B cell (primary cell): ENCODE measurements around the gene S100A1. TPM values are rescaled to one million over a fixed set of nuclear protein-coding genes. Genes with fewer than 3 reads are reported as not detected.

ENCODE experiments used
- ATAC-seq: fragments of 200-7000 bp; cut with Tn5 transposase; one replicate; pipeline ENCODE4 v1.10.0; 2021; ENCODE audit warnings: low read depth, mild to moderate bottlenecking, moderate number of reproducible peaks, moderate library complexity
- CTCF ChIA-PET: fragments of 350-600 bp; sonication (Branson Sonifier 250); formaldehyde crosslinking; loops from one replicate; lab custom pipeline; 2021; ENCODE audit warnings: antibody characterized with exemption, inconsistent platforms; lab: Charles Lee
- POLR2A ChIA-PET: fragments of 350-600 bp; sonication (Branson Sonifier 250); formaldehyde crosslinking; loops from one replicate; lab custom pipeline; 2021; ENCODE audit warnings: antibody characterized with exemption; lab: Charles Lee
- DNase-seq: peaks from one replicate; pipeline ENCODE4 v3.0.0; 2013
- H2AFZ ChIP-seq: 2 replicates; pipeline ENCODE4 v1.6.1; 2012; ENCODE audit warnings: mild to moderate bottlenecking, low read depth, low read length; ENCODE audit not compliant: insufficient read depth, poor library complexity, severe bottlenecking
- H3K27ac ChIP-seq, 2 donors: 1 replicate in 1 of 2; 2 replicates in 1 of 2; pipeline ENCODE4 v1.5.1; 2012 to 2013; ENCODE audit warnings: low read length in 2 of 2, mild to moderate bottlenecking in 2 of 2, moderate library complexity in 1 of 2
- H3K27me3 ChIP-seq, 4 experiments: fragments of 200-600 bp in 1 of 4; sonication (generic) in 1 of 4; replicated peaks in 1 of 4; 1 replicate in 2 of 4; 2 replicates in 2 of 4; pipeline versions ENCODE4 v1.6.1 to v1.7.0; 2013 to 2016; ENCODE audit warnings: low read length in 3 of 4, mild to moderate bottlenecking in 2 of 4, mixed read lengths in 1 of 4, moderate library complexity in 1 of 4; ENCODE audit not compliant: insufficient read depth in 4 of 4, control insufficient read depth in 3 of 4; ENCODE audit errors: control extremely low read depth in 1 of 4
- H3K36me3 ChIP-seq, 2 experiments: replicated peaks in 1 of 2; 1 replicate in 1 of 2; 2 replicates in 1 of 2; pipeline versions ENCODE4 v1.6.1 to v1.7.1; 2013; ENCODE audit warnings: low read length in 1 of 2; ENCODE audit not compliant: insufficient read depth in 2 of 2, control insufficient read depth in 1 of 2; ENCODE audit errors: control extremely low read depth in 1 of 2, extremely low read depth in 1 of 2
- H3K4me1 ChIP-seq, 2 donors: fragments of 200-600 bp in 1 of 2; sonication (generic) in 1 of 2; 1 replicate in 1 of 2; 2 replicates in 1 of 2; pipeline versions ENCODE4 v1.5.1 to v1.6.1; 2013 to 2017; ENCODE audit warnings: low read length in 2 of 2; ENCODE audit not compliant: control insufficient read depth in 2 of 2, insufficient read depth in 2 of 2
- H3K4me2 ChIP-seq: replicated peaks from 2 replicates; pipeline ENCODE3; 2012; ENCODE audit warnings: mild to moderate bottlenecking, low read depth, low read length; ENCODE audit not compliant: poor library complexity, severe bottlenecking
- H3K4me3 ChIP-seq, 5 experiments: fragments of 200-600 bp in 1 of 5; sonication (generic) in 1 of 5; 1 replicate in 3 of 5; 2 replicates in 2 of 5; pipeline versions ENCODE4 v1.5.1 to v1.7.0; 2011 to 2016; ENCODE audit warnings: low read length in 4 of 5, mild to moderate bottlenecking in 4 of 5, low read depth in 2 of 5, control low read depth in 1 of 5, moderate library complexity in 1 of 5; ENCODE audit not compliant: insufficient read depth in 1 of 5; ENCODE audit errors: control extremely low read depth in 1 of 5, extremely low read depth in 1 of 5
- H3K79me2 ChIP-seq: fragments of 200-600 bp; sonication (generic); one replicate; pipeline ENCODE4 v1.6.0; 2016; ENCODE audit warnings: low read length; ENCODE audit not compliant: control insufficient read depth, insufficient read depth
- H3K9ac ChIP-seq: fragments of 200-600 bp; sonication (generic); 2 replicates; pipeline ENCODE4 v1.6.1; 2017; ENCODE audit warnings: mild to moderate bottlenecking, low read length, moderate library complexity
- H3K9me3 ChIP-seq, 3 donors: one replicate each; pipeline versions ENCODE4 v1.6.1 to v1.7.1; 2013; ENCODE audit warnings: low read length in 2 of 3; ENCODE audit not compliant: control insufficient read depth in 2 of 3, insufficient read depth in 1 of 3; ENCODE audit errors: control extremely low read depth in 1 of 3
- H4K20me1 ChIP-seq: 2 replicates; pipeline ENCODE4 v1.6.0; 2012; ENCODE audit warnings: mild to moderate bottlenecking, low read length; ENCODE audit not compliant: insufficient read depth, control insufficient read depth, poor library complexity, severe bottlenecking
- H3K27ac Mint-ChIP-seq: one replicate; pipeline ENCODE4 v1.8.0; 2021; ENCODE audit warnings: mixed read lengths
- H3K27me3 Mint-ChIP-seq: one replicate; pipeline ENCODE4 v1.8.0; 2021; ENCODE audit warnings: mixed read lengths
- H3K4me1 Mint-ChIP-seq: one replicate; pipeline ENCODE4 v1.8.0; 2021; ENCODE audit warnings: mixed read lengths
- H3K4me3 Mint-ChIP-seq: one replicate; pipeline ENCODE4 v1.8.0; 2021; ENCODE audit warnings: mixed read lengths
- H3K9me3 Mint-ChIP-seq: one replicate; pipeline ENCODE4 v1.8.0; 2022; ENCODE audit warnings: mixed read lengths; ENCODE audit not compliant: insufficient read depth
- CTCF ChIP-seq: fragments of 200-600 bp; IDR thresholded peaks from one replicate; pipeline ENCODE4 v1.8.0; 2022; ENCODE audit warnings: antibody characterized with exemption, mild to moderate bottlenecking
- EZH2 ChIP-seq: IDR thresholded peaks from 2 replicates; pipeline ENCODE4 v1.6.1; 2012; ENCODE audit warnings: borderline replicate concordance, low read depth, mild to moderate bottlenecking, moderate library complexity, low read length; ENCODE audit not compliant: insufficient read depth, poor library complexity, severe bottlenecking
- WGBS: methylation state at CpG from one replicate; pipeline ENCODE4 v1.1.5; 2013; ENCODE audit warnings: missing lambda C conversion rate; ENCODE audit not compliant: insufficient coverage; 5-methylcytosine and 5-hydroxymethylcytosine counted together
- intact Hi-C: fragments of 100-400 bp; cut with micrococcal nuclease; formaldehyde crosslinking; loops from one replicate; pipeline ENCODE4 v1.10.0; 2022
- polyA plus RNA-seq: library from polyadenylated mRNA; depleted of rRNA; stranded (reverse); fragments of >200 nt; gene quantifications from 2 replicates; pipeline ENCODE4 v1.2.3, GENCODE V29; 2012
- total RNA-seq, 2 donors: library from RNA; stranded (reverse); fragments of 120-200 nt in 1 of 2; gene quantifications; 1 replicate in 1 of 2; 2 replicates in 1 of 2; pipeline versions ENCODE4 v1.2.3 to v1.2.4, GENCODE V29; 2013 to 2022

Gene S100A1
- total and polyA plus RNA-seq, 2 donors (not counting 1 experiment from before 2014, with no cell fraction given) = not detected

DNA sequence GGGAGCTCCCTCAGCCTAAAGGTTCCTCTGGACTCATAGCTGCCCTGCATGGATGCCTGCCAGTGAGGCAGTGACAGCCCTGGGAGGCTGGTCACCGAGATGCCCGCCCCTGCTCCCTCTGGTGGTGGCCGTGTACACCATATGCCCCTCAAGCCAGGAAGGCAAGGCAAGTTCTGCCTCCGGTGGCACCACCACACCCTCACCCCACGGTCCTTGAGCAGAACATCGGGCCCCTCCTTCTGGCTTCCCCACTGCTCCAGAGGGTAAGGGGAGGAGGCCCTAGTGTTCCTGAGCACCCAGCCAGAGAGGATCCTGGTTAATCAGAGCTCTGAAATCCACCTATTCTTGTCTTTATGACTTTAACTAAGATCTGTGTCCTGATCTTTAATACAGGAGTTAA lies 10.6 kb upstream of the S100A1 start:
- H3K27me3 Mint-ChIP-seq = no peaks in the 10 kb centered on the region

DNA sequence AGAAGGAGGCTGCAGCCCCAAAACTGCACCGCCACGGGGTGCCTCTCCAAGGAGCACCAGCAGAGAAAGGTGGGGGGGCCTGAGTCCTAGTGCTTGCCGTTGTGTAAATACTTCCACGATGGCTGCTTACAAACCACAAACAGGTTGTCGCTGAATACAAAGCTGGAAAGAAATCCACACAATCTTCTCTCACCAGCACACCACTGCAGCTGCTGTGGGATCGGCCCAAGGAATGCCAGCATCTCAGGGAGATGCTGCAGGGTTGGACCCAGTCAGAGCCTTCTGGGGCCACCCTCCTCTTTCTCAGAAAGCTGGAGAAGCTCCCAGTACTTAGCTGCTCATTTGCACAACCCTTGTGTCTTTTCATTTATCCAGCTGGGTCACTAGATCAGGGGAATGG lies 9.1 kb upstream of the S100A1 start:
- Mint-ChIP-seq H3K9me3 (no peaks in the 10 kb centered on the region), H3K4me3 (no peak overlapping the region), H3K27ac (no peak overlapping the region), H3K27me3 (no peaks in the 10 kb centered on the region), H3K4me1 (peaks cover 7% of the 10 kb centered on the region)
- Histone ChIP-seq H3K9me3 (no peaks in the 10 kb centered on the region), H2AFZ (no peak overlapping the region), H3K27ac (no peak overlapping the region), H4K20me1 (no peaks in the 10 kb centered on the region), H3K79me2 (no peaks in the 10 kb centered on the region), H3K9ac (no peak overlapping the region), H3K36me3 (no peaks in the 10 kb centered on the region), H3K27me3 (no peaks in the 10 kb centered on the region), H3K4me1 (peaks cover 10% of the 10 kb centered on the region in 2 donors), H3K4me3 (no peak overlapping the region), H3K4me2 (no peak overlapping the region)
- intact Hi-C loops = no loop called here
- DNase-seq (no peak), ATAC-seq (no peak)
- WGBS = 98% methylated on average over 6 of the region's 6 CpGs
- no peak for TF ChIP-seq EZH2
- no peak for TF ChIP-seq CTCF
- CTCF ChIA-PET = no interaction called here
- POLR2A ChIA-PET = interaction anchor here (0.7 kb wide), 1 partner anchor 24 kb away, joined by 3 read pairs; no protein-coding TSS in a partner anchor

More for the DNA sequence above, 10.6 kb upstream of the S100A1 start:
- H3K9me3 ChIP-seq = no peaks in the 10 kb centered on the region
- TF ChIP-seq EZH2 = no peak
- TF ChIP-seq CTCF = no peak
- H3K4me3 Mint-ChIP-seq = no peak overlapping the region
- no peaks in the 10 kb centered on the region for H3K9me3 Mint-ChIP-seq
- H3K27ac ChIP-seq = no peak overlapping the region
- intact Hi-C loops = no loop called here
- H3K27ac Mint-ChIP-seq = no peak overlapping the region
- H3K4me1 Mint-ChIP-seq = peaks cover 1% of the 10 kb centered on the region
- no peaks in the 10 kb centered on the region for H3K36me3 ChIP-seq
- peaks cover 10% of the 10 kb centered on the region in 2 donors for H3K4me1 ChIP-seq
- ATAC-seq = no peak
- WGBS = 5% methylated on average over 3 of the region's 6 CpGs
- peak overlapping the region; percentile 53 for H2AFZ ChIP-seq
- DNase-seq = peak; percentile 72
- H3K4me3 ChIP-seq = no peak overlapping the region
- CTCF ChIA-PET = no interaction called here
- H3K27me3 ChIP-seq = no peaks in the 10 kb centered on the region
- H3K9ac ChIP-seq = no peak overlapping the region
- peak overlapping the region; percentile 43 for H3K4me2 ChIP-seq
- no peaks in the 10 kb centered on the region for H3K79me2 ChIP-seq
- no peaks in the 10 kb centered on the region for H4K20me1 ChIP-seq
- POLR2A ChIA-PET = no interaction called here
